Left ventricle myocardium superior (tissue), 1 donor: ENCODE data around the gene DCAF11. TPM values are rescaled to one million over a fixed set of nuclear protein-coding genes. Genes with fewer than 3 reads are reported as not detected.

Experiments used
- ATAC-seq: fragments of 200-7000 bp; cut with Tn5 transposase; one replicate; pipeline ENCODE4 v1.9.1; 2020; ENCODE audit warnings: mild to moderate bottlenecking, moderate library complexity
- DNase-seq: peaks from one replicate; pipeline ENCODE4 v3.0.0-alpha.2; 2020
- intact Hi-C: fragments of 100-400 bp; cut with micrococcal nuclease; formaldehyde crosslinking; loops from one replicate; pipeline ENCODE4 v1.11.0; 2022
- total RNA-seq: library from RNA; stranded (reverse); fragmentation: NEBNext Ultra II Directional; extraction: Animal tissue kit (Norgen Biotek cat#: 25700); gene quantifications from one replicate; pipeline ENCODE4 v1.2.1, GENCODE V29; 2021
- donor health status: DM: no; HTN: yes; CAD: no; lungs with severe emphysema.

DCAF11 gene
- total RNA-seq, 1 donor from 2014 or later = 85.8 TPM

- no peak for DNase-seq
- ATAC-seq = no peak
- intact Hi-C loops = no loop called here
Observed at GRCh38 chr14:24132976-24133375, 18.4 kb downstream of the DCAF11 start.

GRCh38 chr14:24133735-24134134, 19.2 kb downstream of the DCAF11 start:
- ATAC-seq (no peak), DNase-seq (no peak)
- intact Hi-C loops = no loop called here

GRCh38 chr14:24135584-24135833, 20.9 kb downstream of the DCAF11 start:
- ATAC-seq (no peak), DNase-seq (no peak)
- intact Hi-C loops = no loop called here

GRCh38 chr14:24135834-24136683, 21.5 kb downstream of the DCAF11 start, which contains the start of gene PSME1:
Gene PSME1, plus strand, starts transcription at chr14:24136194. Its CDS starts 69 bp downstream, at chr14:24136263.
- ATAC-seq (peak; percentile 88), DNase-seq (peak; percentile 97)
- intact Hi-C loops = no loop called here

GRCh38 chr14:24136684-24137528, 22.3 kb downstream of the DCAF11 start:
- intact Hi-C loops = no loop called here
- DNase-seq = no peak
- ATAC-seq = no peak

GRCh38 chr14:24137529-24138395, 23.2 kb downstream of the DCAF11 start:
- intact Hi-C loops = no loop called here
- no peak for ATAC-seq

GRCh38 chr14:24138396-24139271, 24.1 kb downstream of the DCAF11 start:
- no peak for DNase-seq
- no peak for ATAC-seq
- intact Hi-C loops = no loop called here

More at GRCh38 chr14:24137529-24138395, 23.2 kb downstream of the DCAF11 start:
- no peak for DNase-seq

- ATAC-seq = no peak
- DNase-seq = no peak
- intact Hi-C loops = no loop called here
Observed at GRCh38 chr14:24139272-24139934, 24.8 kb downstream of the DCAF11 start.

GRCh38 chr14:24141097-24141880, 26.7 kb downstream of the DCAF11 start, which contains the start of gene EMC9:
Gene EMC9, minus strand, starts transcription at chr14:24141591. Its CDS starts 287 bp downstream, at chr14:24141304.
- ATAC-seq = peak; percentile 93
- intact Hi-C loops = no loop called here
- peak; percentile 100 for DNase-seq

- DNase-seq = no peak
- no peak for ATAC-seq
- intact Hi-C loops = no loop called here
Observed at GRCh38 chr14:24143511-24143910, 28.9 kb downstream of the DCAF11 start.

GRCh38 chr14:24144451-24144850, 29.9 kb downstream of the DCAF11 start:
- intact Hi-C loops = no loop called here
- ATAC-seq (no peak), DNase-seq (no peak)

- intact Hi-C loops = no loop called here
- no peak for DNase-seq
Observed at GRCh38 chr14:24145219-24145618, 30.6 kb downstream of the DCAF11 start.

GRCh38 chr14:24145690-24146452, 31.3 kb downstream of the DCAF11 start:
- no peak for ATAC-seq
- no peak for DNase-seq
- intact Hi-C loops = no loop called here

More at GRCh38 chr14:24145219-24145618, 30.6 kb downstream of the DCAF11 start:
- no peak for ATAC-seq

GRCh38 chr14:24146453-24146977, 31.9 kb downstream of the DCAF11 start, which contains the start of gene PSME2:
Gene PSME2, minus strand, starts transcription at chr14:24146610. Its CDS starts 29 bp downstream, at chr14:24146581.
- ATAC-seq (peak; percentile 87), DNase-seq (peak; percentile 95)
- intact Hi-C loops = no loop called here

GRCh38 chr14:24146978-24147760, 32.6 kb downstream of the DCAF11 start, which contains the start of gene RNF31:
Gene RNF31, plus strand, starts transcription at chr14:24147498. Its CDS starts 201 bp downstream, at chr14:24147699.
- intact Hi-C loops = no loop called here
- peak; percentile 98 for DNase-seq
- ATAC-seq = peak; percentile 94
